Breast epithelium (tissue), 4 donors: Measurements from ENCODE around the gene DNAJC2. TPM values are rescaled to one million over a fixed set of nuclear protein-coding genes. Genes with fewer than 3 reads are reported as not detected.

ENCODE experiments used
- DNase-seq, 2 donors: peaks; one replicate each; pipeline ENCODE4 v3.0.0-alpha.2; 2019; ENCODE audit warnings: low spot score in 2 of 2
- H3K27ac ChIP-seq, 2 donors: fragments of 200-600 bp; sonication (generic) in 1 of 2; one replicate each; pipeline ENCODE4 v1.5.1; 2016 to 2019; ENCODE audit warnings: mild to moderate bottlenecking in 1 of 2
- H3K27me3 ChIP-seq, 2 donors: fragments of 200-600 bp; sonication (generic) in 1 of 2; one replicate each; pipeline versions ENCODE4 v1.5.1 to v1.6.0; 2017 to 2019; ENCODE audit warnings: control low read depth in 1 of 2, mild to moderate bottlenecking in 1 of 2
- H3K36me3 ChIP-seq: fragments of 200-600 bp; one replicate; pipeline ENCODE4 v1.5.1; 2019
- H3K4me1 ChIP-seq, 2 donors: fragments of 200-600 bp; sonication (generic); one replicate each; pipeline ENCODE4 v1.5.1; 2016 to 2019; ENCODE audit warnings: control low read depth in 1 of 2
- H3K4me3 ChIP-seq, 3 donors: fragments of 200-600 bp; sonication (generic); 1 replicate in 2 of 3; 2 replicates in 1 of 3; pipeline ENCODE4 v1.5.1; 2016 to 2019; ENCODE audit warnings: mild to moderate bottlenecking in 3 of 3, moderate library complexity in 2 of 3
- H3K9me3 ChIP-seq, 2 donors: fragments of 200-600 bp; sonication (generic) in 1 of 2; one replicate each; pipeline ENCODE4 v1.5.1; 2016 to 2019; ENCODE audit warnings: control low read depth in 1 of 2
- POLR2A ChIP-seq: fragments of 450-650 bp; IDR thresholded peaks from one replicate; pipeline ENCODE4 v1.6.1; 2016; ENCODE audit warnings: antibody characterized with exemption, mild to moderate bottlenecking, moderate library complexity
- POLR2AphosphoS5 ChIP-seq, 3 donors: sonication (generic); formaldehyde crosslinking; IDR thresholded peaks; one replicate each; pipeline ENCODE4 v1.6.1; 2017; ENCODE audit warnings: antibody characterized with exemption in 3 of 3
- intact Hi-C: fragments of 100-400 bp; cut with DNase I; formaldehyde crosslinking; loops from one replicate; pipeline ENCODE4 v1.15.1; 2023; ENCODE audit warnings: low total_unique reads
- total RNA-seq, 3 donors: library from RNA; depleted of rRNA; stranded (reverse); fragments of >200 nt; gene quantifications; one replicate each; pipeline ENCODE4 v1.1.0, GENCODE V29; 2016
- TF ChIP-seq, protein P1 (sequence below), 3 donors: fragments of 450-650 bp; IDR thresholded peaks; one replicate each; pipeline ENCODE4 v1.5.1; 2016 to 2017; ENCODE audit warnings: antibody characterized with exemption in 3 of 3, mild to moderate bottlenecking in 3 of 3, moderate library complexity in 3 of 3

Gene DNAJC2
- total RNA-seq, 3 donors from 2014 or later: 12.8 to 26.1 (median 21.3) TPM

DNA sequence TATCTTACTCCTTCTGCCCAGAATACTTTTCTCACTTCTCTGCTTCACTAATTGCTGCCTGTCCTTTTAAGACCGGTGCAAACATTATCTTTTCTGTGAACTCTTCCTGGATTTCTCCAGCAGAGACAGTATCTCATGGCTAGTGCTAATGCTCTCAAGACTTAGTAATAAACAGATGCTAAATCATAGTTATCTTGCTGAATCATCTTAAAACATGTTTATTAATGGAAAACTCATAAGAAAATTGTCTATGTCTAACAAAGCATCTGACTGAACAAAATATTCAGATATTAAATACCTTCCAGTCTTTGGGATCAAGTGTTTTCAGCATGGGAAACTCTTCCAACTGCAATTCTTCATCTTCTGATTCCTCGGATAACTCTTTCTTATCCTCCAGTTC, 3.1 kb downstream of the DNAJC2 start:
- Histone ChIP-seq H3K27ac (no peak overlapping the region), H3K4me3 (no peak overlapping the region), H3K27me3 (no peaks in the 10 kb centered on the region), H3K9me3 (no peaks in the 10 kb centered on the region), H3K4me1 (no peaks in the 10 kb centered on the region), H3K36me3 (peaks cover 5% of the 10 kb centered on the region)
- intact Hi-C loops: no loop called here
- DNase-seq: no peak
- TF ChIP-seq POLR2AphosphoS5 (IDR thresholded peaks at IDR 0.05) (no peak), POLR2A (no peak)
- TF ChIP-seq, protein P1, sequence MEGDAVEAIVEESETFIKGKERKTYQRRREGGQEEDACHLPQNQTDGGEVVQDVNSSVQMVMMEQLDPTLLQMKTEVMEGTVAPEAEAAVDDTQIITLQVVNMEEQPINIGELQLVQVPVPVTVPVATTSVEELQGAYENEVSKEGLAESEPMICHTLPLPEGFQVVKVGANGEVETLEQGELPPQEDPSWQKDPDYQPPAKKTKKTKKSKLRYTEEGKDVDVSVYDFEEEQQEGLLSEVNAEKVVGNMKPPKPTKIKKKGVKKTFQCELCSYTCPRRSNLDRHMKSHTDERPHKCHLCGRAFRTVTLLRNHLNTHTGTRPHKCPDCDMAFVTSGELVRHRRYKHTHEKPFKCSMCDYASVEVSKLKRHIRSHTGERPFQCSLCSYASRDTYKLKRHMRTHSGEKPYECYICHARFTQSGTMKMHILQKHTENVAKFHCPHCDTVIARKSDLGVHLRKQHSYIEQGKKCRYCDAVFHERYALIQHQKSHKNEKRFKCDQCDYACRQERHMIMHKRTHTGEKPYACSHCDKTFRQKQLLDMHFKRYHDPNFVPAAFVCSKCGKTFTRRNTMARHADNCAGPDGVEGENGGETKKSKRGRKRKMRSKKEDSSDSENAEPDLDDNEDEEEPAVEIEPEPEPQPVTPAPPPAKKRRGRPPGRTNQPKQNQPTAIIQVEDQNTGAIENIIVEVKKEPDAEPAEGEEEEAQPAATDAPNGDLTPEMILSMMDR (IDR thresholded peaks at IDR 0.05): no peak

DNA sequence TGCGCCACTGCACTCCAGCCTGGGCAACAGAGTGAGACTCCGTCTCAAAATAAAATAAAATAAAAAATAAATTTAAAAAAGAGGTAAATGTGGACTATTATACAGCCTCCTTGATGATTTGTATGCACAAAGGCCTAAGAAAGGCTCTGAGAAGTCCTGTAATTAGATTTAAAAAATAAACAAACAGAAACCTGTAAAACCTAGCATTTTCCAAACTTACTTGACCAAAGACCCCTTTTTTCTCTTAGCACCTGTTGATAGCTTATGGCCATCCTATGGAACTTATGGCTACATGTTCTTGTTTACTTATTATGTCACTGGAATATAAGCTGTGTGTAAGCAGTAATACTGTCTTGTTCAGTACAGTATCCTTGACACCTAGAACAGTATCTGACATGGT, 5.7 kb downstream of the DNAJC2 start:
- intact Hi-C loops: no loop called here
- Histone ChIP-seq H3K9me3 (no peaks in the 10 kb centered on the region), H3K4me1 (no peaks in the 10 kb centered on the region), H3K36me3 (peaks cover 5% of the 10 kb centered on the region), H3K27ac (no peak overlapping the region), H3K27me3 (no peaks in the 10 kb centered on the region), H3K4me3 (no peak overlapping the region)
- TF ChIP-seq POLR2A (no peak), POLR2AphosphoS5 (IDR thresholded peaks at IDR 0.05) (no peak)
- TF ChIP-seq, protein P1 (IDR thresholded peaks at IDR 0.05): no peak
- no peak for DNase-seq

DNA sequence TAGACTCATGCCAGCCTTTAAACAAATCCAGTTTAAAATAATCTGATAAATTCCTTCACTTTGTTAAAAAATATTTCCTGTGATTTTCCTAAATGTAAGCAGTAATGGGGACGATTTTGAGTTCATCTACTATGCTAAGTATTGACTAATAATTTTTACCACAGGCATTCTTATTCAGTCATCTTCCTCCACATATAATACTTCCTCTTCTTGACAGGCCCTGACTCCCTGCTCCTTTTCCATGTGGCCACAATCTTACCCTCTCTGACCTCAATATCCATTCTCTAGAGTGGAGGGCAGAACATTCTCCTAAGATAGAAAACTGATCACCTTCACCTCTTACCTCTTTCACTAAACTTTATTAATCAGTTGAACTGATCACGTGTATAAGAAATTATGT, 7.8 kb downstream of the DNAJC2 start:
- H3K9me3 ChIP-seq: no peaks in the 10 kb centered on the region
- no peaks in the 10 kb centered on the region for H3K27me3 ChIP-seq
- no peak overlapping the region for H3K4me3 ChIP-seq
- intact Hi-C loops: no loop called here
- no peak for DNase-seq
- no peak overlapping the region for H3K27ac ChIP-seq
- TF ChIP-seq POLR2AphosphoS5 (IDR thresholded peaks at IDR 0.05) (no peak), POLR2A (no peak)
- TF ChIP-seq, protein P1 (IDR thresholded peaks at IDR 0.05): no peak
- peaks cover 5% of the 10 kb centered on the region for H3K36me3 ChIP-seq
- H3K4me1 ChIP-seq: no peaks in the 10 kb centered on the region

DNA sequence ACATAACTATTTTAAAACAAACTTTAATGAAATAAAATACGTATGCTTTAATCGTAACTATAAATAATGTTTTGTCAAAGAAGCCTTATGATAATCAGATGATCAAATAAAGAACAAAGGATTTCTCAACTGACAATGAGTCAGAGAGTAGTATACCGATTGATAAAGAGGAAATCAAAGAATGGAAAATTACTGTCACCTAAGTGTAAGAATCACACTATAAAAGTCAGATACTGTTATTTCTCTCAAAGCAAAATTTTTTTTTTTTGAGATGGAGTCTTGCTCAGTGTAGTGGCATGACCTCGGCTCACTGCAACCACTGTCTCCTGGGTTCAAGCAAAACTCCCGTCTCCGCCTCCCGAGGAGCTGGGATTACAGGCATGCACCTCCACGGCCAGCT, 18.8 kb downstream of the DNAJC2 start:
- no peaks in the 10 kb centered on the region for H3K27me3 ChIP-seq
- TF ChIP-seq POLR2A: no peak
- TF ChIP-seq POLR2AphosphoS5 (IDR thresholded peaks at IDR 0.05): no peak
- TF ChIP-seq, protein P1 (IDR thresholded peaks at IDR 0.05): no peak
- intact Hi-C loops: no loop called here
- H3K4me1 ChIP-seq: no peaks in the 10 kb centered on the region
- H3K9me3 ChIP-seq: no peaks in the 10 kb centered on the region
- DNase-seq: no peak
- peaks cover 9% of the 10 kb centered on the region for H3K36me3 ChIP-seq
- no peak overlapping the region for H3K27ac ChIP-seq
- H3K4me3 ChIP-seq: no peak overlapping the region

DNA sequence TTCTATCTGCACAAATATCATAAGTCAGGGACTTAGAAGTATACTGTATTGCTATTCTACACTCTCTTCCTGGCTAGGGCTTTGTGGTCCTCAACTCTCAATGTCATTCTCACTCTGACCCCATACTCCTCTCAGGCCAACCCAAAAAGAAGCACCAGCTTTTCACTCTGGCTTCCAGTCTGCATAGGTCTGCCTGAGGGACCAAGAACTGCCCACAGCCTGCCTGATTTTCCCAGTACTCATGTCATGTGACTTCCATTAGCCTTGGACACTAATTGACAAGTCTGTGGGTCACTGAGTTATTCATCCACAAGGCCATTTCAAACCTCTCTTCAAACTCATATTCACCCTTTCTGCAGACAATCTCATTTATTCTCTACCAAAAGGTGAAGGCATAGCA, 27.6 kb downstream of the DNAJC2 start:
- TF ChIP-seq POLR2A (no peak), POLR2AphosphoS5 (IDR thresholded peaks at IDR 0.05) (no peak)
- TF ChIP-seq, protein P1 (IDR thresholded peaks at IDR 0.05): no peak
- no peaks in the 10 kb centered on the region for H3K4me1 ChIP-seq
- H3K4me3 ChIP-seq: no peak overlapping the region
- no peaks in the 10 kb centered on the region for H3K27me3 ChIP-seq
- peaks cover 7% of the 10 kb centered on the region for H3K36me3 ChIP-seq
- no peaks in the 10 kb centered on the region for H3K9me3 ChIP-seq
- no peak overlapping the region for H3K27ac ChIP-seq
- DNase-seq: no peak
- intact Hi-C loops: no loop called here
